ENCODE data around the gene HS3ST6. TPM values are rescaled to one million over a fixed set of nuclear protein-coding genes. Genes with fewer than 3 reads are reported as not detected.

The HS3ST6 gene
- total RNA-seq, 2 donors from 2014 or later: not detected

- ATAC-seq (ENCODE audit: insufficient number of reproducible peaks, low FRiP score, low read depth) (no peak), DNase-seq (ENCODE audit: low spot score) (no peak)
- Histone ChIP-seq H3K36me3 (no peaks in the 10 kb centered on the region), H3K27ac (no peak overlapping the region), H3K9me3 (no peaks in the 10 kb centered on the region), H3K4me3 (no peak overlapping the region), H3K4me1 (ENCODE audit: control insufficient read depth in 1 of 2, low read depth in 2 of 2) (no peaks in the 10 kb centered on the region), H3K27me3 (replicated peaks; ENCODE audit: insufficient read depth) (peaks cover 4% of the 10 kb centered on the region)
- TF ChIP-seq, protein P1, sequence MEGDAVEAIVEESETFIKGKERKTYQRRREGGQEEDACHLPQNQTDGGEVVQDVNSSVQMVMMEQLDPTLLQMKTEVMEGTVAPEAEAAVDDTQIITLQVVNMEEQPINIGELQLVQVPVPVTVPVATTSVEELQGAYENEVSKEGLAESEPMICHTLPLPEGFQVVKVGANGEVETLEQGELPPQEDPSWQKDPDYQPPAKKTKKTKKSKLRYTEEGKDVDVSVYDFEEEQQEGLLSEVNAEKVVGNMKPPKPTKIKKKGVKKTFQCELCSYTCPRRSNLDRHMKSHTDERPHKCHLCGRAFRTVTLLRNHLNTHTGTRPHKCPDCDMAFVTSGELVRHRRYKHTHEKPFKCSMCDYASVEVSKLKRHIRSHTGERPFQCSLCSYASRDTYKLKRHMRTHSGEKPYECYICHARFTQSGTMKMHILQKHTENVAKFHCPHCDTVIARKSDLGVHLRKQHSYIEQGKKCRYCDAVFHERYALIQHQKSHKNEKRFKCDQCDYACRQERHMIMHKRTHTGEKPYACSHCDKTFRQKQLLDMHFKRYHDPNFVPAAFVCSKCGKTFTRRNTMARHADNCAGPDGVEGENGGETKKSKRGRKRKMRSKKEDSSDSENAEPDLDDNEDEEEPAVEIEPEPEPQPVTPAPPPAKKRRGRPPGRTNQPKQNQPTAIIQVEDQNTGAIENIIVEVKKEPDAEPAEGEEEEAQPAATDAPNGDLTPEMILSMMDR (IDR thresholded peaks at IDR 0.05): peak; percentile 59
These were observed 54.3 kb downstream of the HS3ST6 start for GRCh38 chr16:1863681-1864460.

GRCh38 chr16:1862394-1862793 is 55.8 kb downstream of the HS3ST6 start:
- Histone ChIP-seq H3K27ac (no peak overlapping the region), H3K4me1 (ENCODE audit: control insufficient read depth in 1 of 2, low read depth in 2 of 2) (no peaks in the 10 kb centered on the region), H3K4me3 (no peak overlapping the region), H3K9me3 (no peaks in the 10 kb centered on the region), H3K27me3 (replicated peaks; ENCODE audit: insufficient read depth) (peaks cover 4% of the 10 kb centered on the region), H3K36me3 (no peaks in the 10 kb centered on the region)
- DNase-seq (ENCODE audit: low spot score) (no peak), ATAC-seq (ENCODE audit: insufficient number of reproducible peaks, low FRiP score, low read depth) (no peak)
- TF ChIP-seq, protein P1 (IDR thresholded peaks at IDR 0.05): no peak

GRCh38 chr16:1861730-1862129 is 56.5 kb downstream of the HS3ST6 start:
- TF ChIP-seq, protein P1 (IDR thresholded peaks at IDR 0.05): no peak
- ATAC-seq (ENCODE audit: insufficient number of reproducible peaks, low FRiP score, low read depth) (no peak), DNase-seq (ENCODE audit: low spot score) (no peak)
- H3K4me1 ChIP-seq (ENCODE audit: control insufficient read depth in 1 of 2, low read depth in 2 of 2): no peaks in the 10 kb centered on the region
- no peak overlapping the region for H3K27ac ChIP-seq
- no peaks in the 10 kb centered on the region for H3K9me3 ChIP-seq
- H3K27me3 ChIP-seq (replicated peaks; ENCODE audit: insufficient read depth): peaks cover 4% of the 10 kb centered on the region
- no peaks in the 10 kb centered on the region for H3K36me3 ChIP-seq
- H3K4me3 ChIP-seq: no peak overlapping the region

Other genes with a start within 250 kb of the HS3ST6 start
- gene JPT2, start 240.1 kb downstream of the HS3ST6 start, total RNA-seq: 10 to 100 TPM; 17.1 to 26.1 TPM
- 100 to 1,000 TPM; 109 to 111 TPM for gene MAPK8IP3, start 212.2 kb downstream of the HS3ST6 start, total RNA-seq
- 100 to 1,000 TPM in 1 of 2 donors, 10 to 100 TPM in 1; 68.1 to 165 TPM for gene NME3, start 146.9 kb downstream of the HS3ST6 start, total RNA-seq
- 10 to 100 TPM; 23.4 to 29.2 TPM for gene EME2, start 145.6 kb downstream of the HS3ST6 start, total RNA-seq
- 10 to 100 TPM; 36.9 to 48.3 TPM for gene MRPS34, start 145.3 kb downstream of the HS3ST6 start, total RNA-seq
- 10 to 100 TPM; 60.9 to 79.3 TPM for gene SPSB3, start 135.8 kb downstream of the HS3ST6 start, total RNA-seq
- 10 to 100 TPM; 64.6 to 68.5 TPM for gene NUBP2, start 135.5 kb downstream of the HS3ST6 start, total RNA-seq
- gene IGFALS, start 124.7 kb downstream of the HS3ST6 start, total RNA-seq: under 1 TPM; 0.28 to 0.54 TPM
- gene HAGH, start 91.6 kb downstream of the HS3ST6 start, total RNA-seq: 100 to 1,000 TPM in 1 of 2 donors, 10 to 100 TPM in 1; 99.8 to 183 TPM
- gene FAHD1, start 91.2 kb downstream of the HS3ST6 start, total RNA-seq: 10 to 100 TPM; 14.4 to 17.5 TPM
- gene MEIOB, start 46.3 kb downstream of the HS3ST6 start, total RNA-seq: not detected
- gene MSRB1, start 24.8 kb upstream of the HS3ST6 start, total RNA-seq: 10 to 100 TPM; 21.2 to 37.6 TPM
- not detected for gene RPL3L, start 36.3 kb upstream of the HS3ST6 start, total RNA-seq
- gene NDUFB10, start 41.1 kb upstream of the HS3ST6 start, total RNA-seq: 100 to 1,000 TPM; 108 to 197 TPM
- 100 to 1,000 TPM; 702 to 834 TPM for gene RPS2, start 46.4 kb upstream of the HS3ST6 start, total RNA-seq
- not detected for gene RNF151, start 48.4 kb upstream of the HS3ST6 start, total RNA-seq
- 10 to 100 TPM; 22.2 to 44.8 TPM for gene TBL3, start 53.6 kb upstream of the HS3ST6 start, total RNA-seq
- gene NOXO1, start 63.1 kb upstream of the HS3ST6 start, total RNA-seq: not detected
- gene GFER, start 65.8 kb upstream of the HS3ST6 start, total RNA-seq: 10 to 100 TPM; 12.4 to 14.6 TPM
- gene SYNGR3, start 71.6 kb upstream of the HS3ST6 start, total RNA-seq: 1 to 10 TPM in 1 of 2 donors, under 1 TPM in 1; 0.49 to 1.5 TPM
- 10 to 100 TPM; 65.8 to 68.5 TPM for gene ZNF598, start 91.4 kb upstream of the HS3ST6 start, total RNA-seq
- not detected for gene NPW, start 101.4 kb upstream of the HS3ST6 start, total RNA-seq
- gene NHERF2, start 108.5 kb upstream of the HS3ST6 start, total RNA-seq: 10 to 100 TPM; 66.0 to 84.1 TPM
- gene NTHL1, start 129.4 kb upstream of the HS3ST6 start, total RNA-seq: 10 to 100 TPM in 1 of 2 donors, 1 to 10 TPM in 1; 7.7 to 13.4 TPM
- gene TSC2, start 129.6 kb upstream of the HS3ST6 start, total RNA-seq: 100 to 1,000 TPM; 112 to 123 TPM
- 1,000 to 10,000 TPM in 1 of 2 donors, 100 to 1,000 TPM in 1; 838 to 1,071 TPM for gene PKD1, start 217.5 kb upstream of the HS3ST6 start, total RNA-seq
- gene RAB26, start 230.2 kb upstream of the HS3ST6 start, total RNA-seq: not detected
- gene TRAF7, start 237.4 kb upstream of the HS3ST6 start, total RNA-seq: 10 to 100 TPM; 34.1 to 54.8 TPM